ENCODE data around the gene EIF4E1B. TPM values are rescaled to one million over a fixed set of nuclear protein-coding genes. Genes with fewer than 3 reads are reported as not detected.
A peak's percentile ranks its signal among the peaks of the same experiment; 100 is the strongest.

Gene EIF4E1B
- polyA plus RNA-seq, 2 donors: not detected

GRCh38 chr5:176690911-176691310 lies 60.4 kb downstream of the EIF4E1B start:
- WGBS, 2 donors: 69 to 72% methylated on average over 7 of the region's 7 CpGs
- Histone ChIP-seq H3K36me3 (ENCODE audit: control insufficient read depth in 2 of 2, insufficient read depth in 2 of 2, low read length in 1 of 2) (no peaks in the 10 kb centered on the region), H3K27ac (ENCODE audit: low read depth in 2 of 2, low read length in 1 of 2) (no peak overlapping the region), H3K4me3 (ENCODE audit: low read depth in 1 of 2, low read length in 2 of 2) (no peak overlapping the region), H3K4me1 (ENCODE audit: control insufficient read depth in 2 of 2, insufficient read depth in 2 of 2, low read length in 1 of 2) (peaks cover 0 to 5% of the 10 kb centered on the region in 2 donors), H3K9me3 (ENCODE audit: control insufficient read depth in 2 of 2, insufficient read depth in 1 of 2, low read depth in 1 of 2, low read length in 1 of 2) (peaks cover 0 to 13% of the 10 kb centered on the region in 2 donors), H3K27me3 (ENCODE audit: control insufficient read depth in 1 of 2, insufficient read depth in 2 of 2, low read length in 2 of 2) (no peaks in the 10 kb centered on the region)

GRCh38 chr5:176691524-176691923 lies 61.0 kb downstream of the EIF4E1B start:
- Histone ChIP-seq H3K27me3 (ENCODE audit: control insufficient read depth in 1 of 2, insufficient read depth in 2 of 2, low read length in 2 of 2) (no peaks in the 10 kb centered on the region), H3K9me3 (ENCODE audit: control insufficient read depth in 2 of 2, insufficient read depth in 1 of 2, low read depth in 1 of 2, low read length in 1 of 2) (peaks cover 0 to 13% of the 10 kb centered on the region in 2 donors), H3K4me1 (ENCODE audit: control insufficient read depth in 2 of 2, insufficient read depth in 2 of 2, low read length in 1 of 2) (peaks cover 0 to 5% of the 10 kb centered on the region in 2 donors), H3K27ac (ENCODE audit: low read depth in 2 of 2, low read length in 1 of 2) (no peak overlapping the region), H3K4me3 (ENCODE audit: low read depth in 1 of 2, low read length in 2 of 2) (no peak overlapping the region), H3K36me3 (ENCODE audit: control insufficient read depth in 2 of 2, insufficient read depth in 2 of 2, low read length in 1 of 2) (no peaks in the 10 kb centered on the region)
- 98 to 100% methylated on average over 1 of the region's 1 CpG for WGBS, 2 donors

GRCh38 chr5:176692326-176692725 lies 61.9 kb downstream of the EIF4E1B start:
- WGBS, 2 donors: 50 to 58% methylated on average over 5 of the region's 5 CpGs
- Histone ChIP-seq H3K27ac (ENCODE audit: low read depth in 2 of 2, low read length in 1 of 2) (no peak overlapping the region), H3K4me1 (ENCODE audit: control insufficient read depth in 2 of 2, insufficient read depth in 2 of 2, low read length in 1 of 2) (peaks cover 0 to 5% of the 10 kb centered on the region in 2 donors), H3K9me3 (ENCODE audit: control insufficient read depth in 2 of 2, insufficient read depth in 1 of 2, low read depth in 1 of 2, low read length in 1 of 2) (peaks cover 0 to 10% of the 10 kb centered on the region in 2 donors), H3K36me3 (ENCODE audit: control insufficient read depth in 2 of 2, insufficient read depth in 2 of 2, low read length in 1 of 2) (no peaks in the 10 kb centered on the region), H3K27me3 (ENCODE audit: control insufficient read depth in 1 of 2, insufficient read depth in 2 of 2, low read length in 2 of 2) (no peaks in the 10 kb centered on the region), H3K4me3 (ENCODE audit: low read depth in 1 of 2, low read length in 2 of 2) (no peak overlapping the region)

- H3K9me3 ChIP-seq (ENCODE audit: control insufficient read depth in 2 of 2, insufficient read depth in 1 of 2, low read depth in 1 of 2, low read length in 1 of 2): peaks cover 0 to 6% of the 10 kb centered on the region in 2 donors
- H3K27ac ChIP-seq (ENCODE audit: low read depth in 2 of 2, low read length in 1 of 2): peak overlapping the region; percentile 57 to 69
- no peak overlapping the region for H3K4me3 ChIP-seq (ENCODE audit: low read depth in 1 of 2, low read length in 2 of 2)
- peaks cover 0 to 5% of the 10 kb centered on the region in 2 donors for H3K4me1 ChIP-seq (ENCODE audit: control insufficient read depth in 2 of 2, insufficient read depth in 2 of 2, low read length in 1 of 2)
- WGBS, 2 donors: 8 to 16% methylated on average over 13 of the region's 13 CpGs
- no peaks in the 10 kb centered on the region for H3K36me3 ChIP-seq (ENCODE audit: control insufficient read depth in 2 of 2, insufficient read depth in 2 of 2, low read length in 1 of 2)
- H3K27me3 ChIP-seq (ENCODE audit: control insufficient read depth in 1 of 2, insufficient read depth in 2 of 2, low read length in 2 of 2): no peaks in the 10 kb centered on the region
These were observed 62.5 kb downstream of the EIF4E1B start for GRCh38 chr5:176692839-176693476.

- H3K9me3 ChIP-seq (ENCODE audit: control insufficient read depth in 2 of 2, insufficient read depth in 1 of 2, low read depth in 1 of 2, low read length in 1 of 2): peaks cover 0 to 1% of the 10 kb centered on the region in 2 donors
- H3K27ac ChIP-seq (ENCODE audit: low read depth in 2 of 2, low read length in 1 of 2): peak overlapping the region; percentile 57 to 69
- H3K4me3 ChIP-seq (ENCODE audit: low read depth in 1 of 2, low read length in 2 of 2): no peak overlapping the region
- H3K36me3 ChIP-seq (ENCODE audit: control insufficient read depth in 2 of 2, insufficient read depth in 2 of 2, low read length in 1 of 2): no peaks in the 10 kb centered on the region
- H3K27me3 ChIP-seq (ENCODE audit: control insufficient read depth in 1 of 2, insufficient read depth in 2 of 2, low read length in 2 of 2): no peaks in the 10 kb centered on the region
- 22 to 31% methylated on average over 13 of the region's 13 CpGs for WGBS, 2 donors
- peaks cover 0 to 5% of the 10 kb centered on the region in 2 donors for H3K4me1 ChIP-seq (ENCODE audit: control insufficient read depth in 2 of 2, insufficient read depth in 2 of 2, low read length in 1 of 2)
These were observed 63.0 kb downstream of the EIF4E1B start for GRCh38 chr5:176693477-176693851.

GRCh38 chr5:176694146-176694545 lies 63.7 kb downstream of the EIF4E1B start:
- H3K27me3 ChIP-seq (ENCODE audit: control insufficient read depth in 1 of 2, insufficient read depth in 2 of 2, low read length in 2 of 2): no peaks in the 10 kb centered on the region
- 82 to 83% methylated on average over 10 of the region's 10 CpGs for WGBS, 2 donors

GRCh38 chr5:176694631-176695030 lies 64.2 kb downstream of the EIF4E1B start:
- H3K27me3 ChIP-seq (ENCODE audit: control insufficient read depth in 1 of 2, insufficient read depth in 2 of 2, low read length in 2 of 2): no peaks in the 10 kb centered on the region
- H3K36me3 ChIP-seq (ENCODE audit: control insufficient read depth in 2 of 2, insufficient read depth in 2 of 2, low read length in 1 of 2): no peaks in the 10 kb centered on the region
- no peak overlapping the region for H3K27ac ChIP-seq (ENCODE audit: low read depth in 2 of 2, low read length in 1 of 2)
- no peak overlapping the region for H3K4me3 ChIP-seq (ENCODE audit: low read depth in 1 of 2, low read length in 2 of 2)
- peaks cover 0 to 1% of the 10 kb centered on the region in 2 donors for H3K9me3 ChIP-seq (ENCODE audit: control insufficient read depth in 2 of 2, insufficient read depth in 1 of 2, low read depth in 1 of 2, low read length in 1 of 2)
- WGBS, 2 donors: 80 to 81% methylated on average over 9 of the region's 9 CpGs
- H3K4me1 ChIP-seq (ENCODE audit: control insufficient read depth in 2 of 2, insufficient read depth in 2 of 2, low read length in 1 of 2): peaks cover 0 to 5% of the 10 kb centered on the region in 2 donors

More at GRCh38 chr5:176694146-176694545, 63.7 kb downstream of the EIF4E1B start:
- Histone ChIP-seq H3K9me3 (ENCODE audit: control insufficient read depth in 2 of 2, insufficient read depth in 1 of 2, low read depth in 1 of 2, low read length in 1 of 2) (peaks cover 0 to 1% of the 10 kb centered on the region in 2 donors), H3K27ac (ENCODE audit: low read depth in 2 of 2, low read length in 1 of 2) (no peak overlapping the region), H3K36me3 (ENCODE audit: control insufficient read depth in 2 of 2, insufficient read depth in 2 of 2, low read length in 1 of 2) (no peaks in the 10 kb centered on the region), H3K4me1 (ENCODE audit: control insufficient read depth in 2 of 2, insufficient read depth in 2 of 2, low read length in 1 of 2) (peaks cover 0 to 5% of the 10 kb centered on the region in 2 donors), H3K4me3 (ENCODE audit: low read depth in 1 of 2, low read length in 2 of 2) (no peak overlapping the region)

GRCh38 chr5:176695073-176695472 lies 64.6 kb downstream of the EIF4E1B start:
- no peak overlapping the region for H3K27ac ChIP-seq (ENCODE audit: low read depth in 2 of 2, low read length in 1 of 2)
- peaks cover 0 to 1% of the 10 kb centered on the region in 2 donors for H3K9me3 ChIP-seq (ENCODE audit: control insufficient read depth in 2 of 2, insufficient read depth in 1 of 2, low read depth in 1 of 2, low read length in 1 of 2)
- no peaks in the 10 kb centered on the region for H3K36me3 ChIP-seq (ENCODE audit: control insufficient read depth in 2 of 2, insufficient read depth in 2 of 2, low read length in 1 of 2)
- no peak overlapping the region for H3K4me3 ChIP-seq (ENCODE audit: low read depth in 1 of 2, low read length in 2 of 2)
- H3K4me1 ChIP-seq (ENCODE audit: control insufficient read depth in 2 of 2, insufficient read depth in 2 of 2, low read length in 1 of 2): peaks cover 0 to 5% of the 10 kb centered on the region in 2 donors
- H3K27me3 ChIP-seq (ENCODE audit: control insufficient read depth in 1 of 2, insufficient read depth in 2 of 2, low read length in 2 of 2): no peaks in the 10 kb centered on the region
- WGBS, 2 donors: 68 to 69% methylated on average over 8 of the region's 8 CpGs
